Measurements from ENCODE around the gene USH1C.

The USH1C gene

DNA sequence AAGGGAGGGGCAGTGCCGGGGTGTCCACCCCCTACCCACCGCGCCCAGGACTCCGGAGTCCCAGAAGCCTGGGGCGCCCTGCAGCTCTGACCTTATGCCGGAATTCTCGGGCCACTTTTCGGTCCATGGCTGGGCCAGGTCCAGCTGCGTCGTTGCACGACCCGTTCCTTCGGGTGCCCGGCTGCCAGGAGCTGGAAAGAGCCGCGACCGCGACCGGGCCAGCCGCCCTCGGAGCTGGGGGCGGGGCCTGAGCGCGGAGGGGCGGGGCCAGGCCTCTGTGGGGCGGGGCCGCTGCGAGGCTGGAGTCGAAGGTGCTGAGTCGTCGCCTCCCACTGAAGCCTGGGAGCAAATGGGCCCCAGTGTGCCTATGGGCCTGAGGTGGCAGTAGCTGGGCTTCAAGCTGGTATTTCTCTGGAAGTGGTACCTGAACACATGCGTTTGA, at the start of gene USH1C:
TSS of gene USH1C (minus strand) at position 236 of the 442 bp plus-strand sequence. CDS start at position 127, 109 bp downstream.
- in situ Hi-C loops (cut with HindIII; ENCODE audit: low sequenced_read_pairs): no loop called here

DNA sequence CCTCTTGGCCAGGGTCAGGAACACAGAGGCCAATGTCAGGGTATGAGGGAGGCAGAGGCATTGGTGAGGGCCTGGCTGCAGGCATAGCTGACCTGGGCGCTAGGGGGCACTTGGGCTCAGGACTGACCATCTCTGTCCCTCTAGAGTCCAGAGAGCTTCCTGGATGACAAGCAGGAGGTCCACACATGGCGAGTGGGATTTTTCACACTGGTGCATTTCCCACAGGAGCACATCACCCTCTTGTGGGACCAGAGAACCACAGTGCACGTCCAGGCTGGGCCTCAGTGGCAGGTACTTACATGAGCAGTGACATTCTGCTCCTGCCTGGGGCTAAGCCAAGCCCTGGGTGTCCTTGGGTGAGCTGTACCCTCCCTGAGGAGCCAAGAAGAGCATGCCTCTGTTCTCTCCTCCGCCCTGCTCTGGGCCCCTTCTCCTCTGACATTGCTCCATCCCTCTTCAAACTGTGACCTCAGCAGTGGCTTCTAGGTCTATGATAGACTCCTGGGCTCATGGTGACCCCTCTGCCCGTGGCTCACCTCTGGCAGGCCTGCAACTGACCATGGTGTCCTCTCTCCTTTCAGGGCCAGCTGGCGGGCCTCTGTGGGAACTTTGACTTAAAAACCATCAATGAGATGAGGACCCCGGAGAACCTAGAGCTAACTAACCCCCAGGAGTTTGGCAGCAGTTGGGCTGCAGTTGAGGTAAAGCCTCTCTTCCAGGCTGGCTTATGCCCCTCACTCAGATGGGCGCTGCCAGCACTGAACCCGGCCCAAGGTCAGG, 49.4 kb upstream of the USH1C start:
- in situ Hi-C loops (cut with HindIII; ENCODE audit: low sequenced_read_pairs): no loop called here

DNA sequence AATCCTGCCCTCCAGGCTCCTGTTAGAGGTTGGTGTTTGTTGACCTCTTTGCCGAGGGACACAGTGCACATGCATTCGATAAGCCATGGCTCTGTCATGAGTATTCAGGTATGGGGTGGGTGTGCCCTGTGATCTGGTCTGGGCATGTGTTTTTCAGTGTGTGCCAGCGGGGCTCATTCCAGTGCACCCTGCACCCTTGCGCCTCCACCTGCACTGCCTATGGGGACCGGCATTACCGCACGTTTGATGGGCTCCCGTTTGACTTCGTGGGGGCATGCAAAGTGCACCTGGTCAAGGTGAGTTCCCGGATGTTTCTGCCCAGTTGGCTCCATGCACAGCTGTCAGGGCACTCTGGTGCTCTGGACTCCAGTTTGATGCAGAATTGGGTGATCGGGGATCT, 47.1 kb upstream of the USH1C start:
- in situ Hi-C loops (cut with HindIII; ENCODE audit: low sequenced_read_pairs): no loop called here

DNA sequence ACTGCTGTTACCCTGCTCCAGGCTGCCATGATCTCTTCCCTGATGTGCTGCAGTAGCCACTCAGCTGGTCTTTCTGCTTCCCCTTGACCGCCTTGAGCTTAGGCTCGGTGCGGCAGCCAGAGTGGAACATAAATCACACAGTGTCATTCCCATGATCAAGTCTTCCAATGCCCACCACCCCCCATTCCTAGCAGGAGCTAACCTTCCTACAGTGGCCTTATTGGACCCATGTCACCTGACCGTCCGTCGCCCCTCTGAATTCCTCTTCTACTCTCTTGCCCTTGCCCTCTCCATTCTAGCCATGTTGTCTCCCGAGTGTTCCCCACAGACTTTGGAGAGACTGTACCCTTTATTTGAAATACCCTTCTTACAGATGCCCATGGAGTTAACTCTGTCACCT, 46.2 kb upstream of the USH1C start:
- in situ Hi-C loops (cut with HindIII; ENCODE audit: low sequenced_read_pairs): no loop called here

DNA sequence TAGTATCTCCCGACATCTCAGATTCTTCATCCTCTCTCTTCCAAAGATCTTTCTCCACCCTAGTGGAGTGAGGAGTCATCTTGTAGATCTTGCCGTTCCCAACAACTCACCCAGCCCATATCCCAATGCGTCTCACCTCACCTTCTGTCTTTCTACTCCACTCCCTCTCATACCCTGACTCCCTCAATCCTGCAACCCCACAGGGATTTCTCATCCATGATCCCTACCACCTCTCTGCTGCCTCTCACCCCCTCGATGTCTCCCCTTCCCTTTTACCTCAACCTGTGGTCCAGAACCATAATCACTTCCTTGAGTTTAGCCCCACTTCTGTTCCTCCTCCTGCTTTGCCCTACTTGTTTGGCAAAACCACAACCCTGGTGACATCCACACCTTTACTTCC, 44.5 kb upstream of the USH1C start:
- in situ Hi-C loops (cut with HindIII; ENCODE audit: low sequenced_read_pairs): no loop called here

DNA sequence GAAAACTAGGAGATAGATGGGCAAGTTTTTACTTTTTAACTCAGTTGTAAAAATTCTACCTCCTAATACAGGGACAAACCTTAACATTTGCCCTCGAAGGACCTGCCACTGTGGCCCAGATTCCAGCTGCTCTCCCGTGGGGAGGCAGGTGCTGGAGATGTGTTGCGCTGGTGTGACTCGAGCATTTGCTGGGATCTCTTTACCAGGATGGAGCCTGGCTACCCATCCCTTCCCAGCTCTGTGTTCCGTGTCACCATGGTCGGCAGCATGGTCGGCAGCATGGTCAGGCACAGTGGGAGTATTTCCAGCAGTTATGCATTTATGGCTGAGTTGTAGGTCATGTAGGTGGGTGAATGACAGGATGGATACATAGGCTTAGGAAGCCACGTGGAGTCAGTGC, 44.0 kb upstream of the USH1C start:
- in situ Hi-C loops (cut with HindIII; ENCODE audit: low sequenced_read_pairs): no loop called here

DNA sequence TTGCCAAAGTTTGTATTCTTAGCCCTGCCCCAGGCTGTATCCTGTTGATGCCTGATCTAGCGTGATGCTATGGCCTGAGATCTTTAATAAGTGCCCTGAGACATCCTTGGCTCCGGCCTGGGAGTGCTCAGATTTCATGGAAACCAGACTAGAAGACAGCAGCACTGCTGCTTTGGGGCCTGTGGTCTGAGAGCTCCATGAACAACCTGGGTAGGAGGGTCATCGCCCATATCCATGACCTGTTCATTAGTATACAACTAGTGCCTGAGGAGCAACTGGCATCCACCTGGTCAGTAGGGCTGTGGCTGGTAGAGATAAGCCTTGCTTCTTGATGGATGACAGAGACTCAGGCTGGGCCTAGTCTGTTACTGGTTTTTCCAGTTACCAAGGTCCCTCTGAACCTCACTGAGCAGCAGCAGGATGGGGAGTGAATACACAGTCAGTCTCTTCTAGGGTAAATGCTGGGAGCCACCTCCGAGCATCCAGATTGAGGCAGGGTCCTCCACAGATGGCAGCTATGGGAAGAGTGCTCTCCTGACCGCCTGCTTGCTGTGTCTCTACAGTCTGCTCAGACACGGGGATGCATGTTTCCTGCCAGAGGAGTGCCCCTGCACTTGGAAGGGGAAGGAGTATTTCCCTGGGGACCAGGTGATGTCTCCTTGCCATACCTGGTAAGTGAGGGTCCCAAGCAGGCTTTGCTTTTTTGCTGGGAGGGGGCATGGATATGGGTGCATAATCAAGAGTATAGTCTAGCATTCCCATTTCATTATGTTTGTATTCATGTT, 41.9 kb upstream of the USH1C start:
- in situ Hi-C loops (cut with HindIII; ENCODE audit: low sequenced_read_pairs): no loop called here

DNA sequence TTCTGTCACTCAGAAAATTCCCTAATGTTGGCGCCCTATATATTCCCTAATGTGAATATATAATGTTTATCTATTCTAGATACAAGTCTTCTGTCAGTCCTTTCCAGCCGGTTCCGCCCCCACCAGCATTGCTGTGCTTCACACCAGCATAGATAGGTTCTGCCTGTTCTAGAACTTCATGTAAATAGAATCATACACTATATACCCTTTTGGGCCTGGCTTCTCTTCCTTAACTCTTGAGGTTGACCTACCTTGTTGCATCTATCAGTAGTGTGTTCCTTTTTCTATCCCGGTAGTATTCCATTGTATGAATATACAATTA, 37.5 kb upstream of the USH1C start:
- in situ Hi-C loops (cut with HindIII; ENCODE audit: low sequenced_read_pairs): no loop called here

DNA sequence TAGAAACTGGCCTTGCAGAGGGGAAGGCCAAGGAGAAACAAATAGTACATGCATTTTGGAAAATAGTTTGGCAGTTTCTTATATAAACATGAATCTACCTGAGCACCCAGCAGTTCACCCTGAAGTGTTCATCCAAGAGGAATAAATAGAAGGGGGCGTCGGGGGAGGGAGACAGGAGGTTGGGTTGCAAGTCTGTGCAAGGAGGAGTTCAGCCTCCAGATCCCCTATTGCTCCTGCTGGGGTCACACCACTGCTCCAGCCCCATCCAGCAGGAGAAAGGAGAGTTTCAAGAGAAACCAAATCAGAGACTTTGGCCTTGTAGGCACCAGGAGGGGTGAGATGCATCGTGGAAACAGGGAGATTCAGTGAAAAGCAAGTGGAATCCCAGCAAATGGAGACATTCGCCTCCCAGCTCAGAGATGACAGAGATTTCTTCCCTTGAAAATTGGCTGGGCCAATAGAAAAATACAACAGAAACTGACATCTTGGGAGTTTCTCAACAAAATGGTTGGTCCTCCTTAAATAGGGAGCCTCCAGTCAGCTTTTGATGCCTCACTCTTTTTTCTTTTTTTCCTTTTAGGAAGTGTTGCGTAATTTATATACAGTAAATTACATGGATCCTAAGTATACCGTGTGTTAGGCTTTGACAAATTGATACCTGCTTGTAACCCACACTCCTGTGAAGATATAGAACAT, 37.0 kb upstream of the USH1C start:
- in situ Hi-C loops (cut with HindIII; ENCODE audit: low sequenced_read_pairs): no loop called here

DNA sequence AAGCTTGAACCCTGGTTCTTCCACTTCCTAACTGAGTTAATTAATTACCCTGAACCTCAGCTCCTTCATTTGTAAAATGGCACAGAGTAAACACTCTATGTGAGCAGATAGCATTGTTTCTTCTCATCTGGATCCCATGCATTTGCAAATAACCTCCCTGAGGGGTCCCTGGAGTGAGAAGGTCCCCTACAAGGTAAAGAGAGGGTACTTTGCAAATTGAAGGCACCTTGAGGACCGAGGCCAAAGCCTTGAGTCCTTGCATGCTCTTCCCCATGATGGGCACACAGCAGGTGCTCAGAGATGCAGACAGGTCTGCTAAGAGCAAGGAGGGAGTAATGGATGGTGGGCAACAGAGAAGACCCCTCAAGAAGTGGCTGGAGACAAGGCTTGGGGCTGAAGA, 36.1 kb upstream of the USH1C start:
- in situ Hi-C loops (cut with HindIII; ENCODE audit: low sequenced_read_pairs): no loop called here

DNA sequence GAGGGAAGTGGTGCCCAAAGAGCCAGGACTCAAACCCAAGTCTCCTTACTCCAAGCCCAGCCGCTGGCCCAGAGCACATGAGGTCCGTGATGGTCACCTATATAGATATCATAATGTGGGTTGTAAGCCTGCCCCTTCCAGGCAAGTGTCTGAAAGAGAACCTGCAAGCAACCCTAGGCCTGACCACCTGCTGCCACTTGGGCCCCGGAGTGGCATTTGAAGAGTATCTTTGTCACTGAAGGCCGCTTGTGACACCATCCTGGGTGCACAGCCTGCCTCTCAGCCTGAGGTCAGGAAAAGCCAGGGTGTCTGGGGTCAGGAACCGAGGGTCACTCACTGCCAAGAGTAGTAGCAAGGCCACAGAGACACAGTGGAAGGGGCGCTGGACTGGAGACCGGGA, 35.2 kb upstream of the USH1C start:
- in situ Hi-C loops (cut with HindIII; ENCODE audit: low sequenced_read_pairs): no loop called here

DNA sequence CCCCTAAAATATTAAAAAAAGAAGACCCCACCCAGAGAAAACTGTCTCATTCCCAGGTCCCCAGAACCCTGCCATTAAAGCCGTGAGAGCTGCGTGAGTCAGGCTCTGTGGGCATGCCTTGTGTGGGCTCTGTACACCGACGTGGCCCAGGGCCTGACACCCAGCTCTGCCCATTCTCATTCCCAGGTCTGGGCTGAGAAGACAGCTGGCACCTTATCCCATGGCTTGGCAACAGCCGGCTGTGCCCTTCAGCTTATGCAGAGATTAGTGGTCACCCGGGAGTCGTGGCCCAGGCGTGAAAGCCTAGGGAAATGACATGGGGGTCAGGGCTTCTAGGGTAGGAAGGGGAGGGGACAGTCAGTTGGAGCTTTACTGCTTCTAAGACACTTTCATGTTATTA, 34.7 kb upstream of the USH1C start:
- in situ Hi-C loops (cut with HindIII; ENCODE audit: low sequenced_read_pairs): no loop called here

DNA sequence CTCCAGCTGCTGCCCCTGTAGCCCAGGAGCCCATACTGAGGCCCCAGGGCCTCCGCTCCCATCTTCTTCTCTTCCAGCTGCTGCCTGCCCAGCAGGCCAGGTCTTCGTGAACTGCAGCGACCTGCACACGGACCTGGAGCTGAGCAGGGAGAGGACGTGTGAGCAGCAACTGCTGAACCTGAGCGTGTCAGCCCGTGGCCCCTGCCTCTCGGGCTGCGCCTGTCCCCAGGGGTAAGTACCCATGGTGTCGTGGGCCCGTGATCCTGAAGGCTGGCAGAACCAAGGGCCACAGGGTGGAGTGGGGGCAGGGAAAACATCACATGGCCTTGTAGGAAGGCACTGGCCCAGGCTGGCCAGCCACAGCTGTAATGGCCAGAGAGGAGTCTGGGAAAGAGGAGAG, 34.1 kb upstream of the USH1C start:
- in situ Hi-C loops (cut with HindIII; ENCODE audit: low sequenced_read_pairs): no loop called here

DNA sequence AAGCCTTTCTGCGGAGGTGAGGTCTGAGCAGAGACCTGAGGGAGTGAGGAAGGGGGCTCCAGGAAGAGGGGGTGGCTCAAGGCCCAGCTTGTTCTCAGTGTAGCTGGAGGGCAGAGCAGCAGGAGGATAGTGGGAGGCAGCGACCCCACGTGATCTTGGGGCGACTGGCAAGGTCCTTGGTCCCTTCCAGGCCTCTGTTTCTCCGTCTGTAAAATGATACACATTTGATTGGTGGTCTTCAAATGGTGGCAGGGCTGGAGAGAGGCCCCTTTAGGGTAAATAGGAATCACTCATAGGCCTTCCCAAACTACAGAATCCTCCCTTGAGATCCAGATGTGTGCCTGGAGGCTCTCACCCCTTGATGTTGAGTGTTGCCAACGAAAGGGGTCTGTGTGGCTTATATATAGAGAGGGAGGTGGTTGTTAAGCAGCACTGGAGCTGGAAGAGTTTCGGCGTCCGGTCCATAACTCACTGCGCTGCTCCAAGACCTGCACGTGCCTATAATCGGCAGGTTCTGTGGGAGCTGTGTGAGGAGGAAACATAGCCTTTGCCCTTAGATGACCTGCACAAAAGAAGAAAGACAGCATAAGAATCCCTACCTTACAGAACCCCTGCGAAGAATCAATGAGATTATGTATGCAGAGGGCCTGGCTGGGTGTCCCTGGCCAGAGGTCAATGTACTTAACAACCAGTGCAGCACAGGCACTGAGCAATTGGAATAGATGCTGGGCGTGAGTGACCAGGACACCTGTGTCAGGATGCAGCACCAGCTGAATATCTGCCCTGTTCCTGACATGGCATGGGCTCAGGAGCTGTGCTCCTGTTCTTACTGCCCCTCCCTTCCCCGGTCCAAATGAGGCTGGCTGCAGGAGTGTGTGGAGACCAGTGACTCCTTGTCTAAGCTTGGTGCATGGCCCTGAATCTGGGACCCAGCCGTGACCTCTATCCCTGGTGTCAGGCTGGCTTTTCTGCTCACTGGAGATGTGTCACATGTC, 31.5 kb upstream of the USH1C start:
- in situ Hi-C loops (cut with HindIII; ENCODE audit: low sequenced_read_pairs): no loop called here

DNA sequence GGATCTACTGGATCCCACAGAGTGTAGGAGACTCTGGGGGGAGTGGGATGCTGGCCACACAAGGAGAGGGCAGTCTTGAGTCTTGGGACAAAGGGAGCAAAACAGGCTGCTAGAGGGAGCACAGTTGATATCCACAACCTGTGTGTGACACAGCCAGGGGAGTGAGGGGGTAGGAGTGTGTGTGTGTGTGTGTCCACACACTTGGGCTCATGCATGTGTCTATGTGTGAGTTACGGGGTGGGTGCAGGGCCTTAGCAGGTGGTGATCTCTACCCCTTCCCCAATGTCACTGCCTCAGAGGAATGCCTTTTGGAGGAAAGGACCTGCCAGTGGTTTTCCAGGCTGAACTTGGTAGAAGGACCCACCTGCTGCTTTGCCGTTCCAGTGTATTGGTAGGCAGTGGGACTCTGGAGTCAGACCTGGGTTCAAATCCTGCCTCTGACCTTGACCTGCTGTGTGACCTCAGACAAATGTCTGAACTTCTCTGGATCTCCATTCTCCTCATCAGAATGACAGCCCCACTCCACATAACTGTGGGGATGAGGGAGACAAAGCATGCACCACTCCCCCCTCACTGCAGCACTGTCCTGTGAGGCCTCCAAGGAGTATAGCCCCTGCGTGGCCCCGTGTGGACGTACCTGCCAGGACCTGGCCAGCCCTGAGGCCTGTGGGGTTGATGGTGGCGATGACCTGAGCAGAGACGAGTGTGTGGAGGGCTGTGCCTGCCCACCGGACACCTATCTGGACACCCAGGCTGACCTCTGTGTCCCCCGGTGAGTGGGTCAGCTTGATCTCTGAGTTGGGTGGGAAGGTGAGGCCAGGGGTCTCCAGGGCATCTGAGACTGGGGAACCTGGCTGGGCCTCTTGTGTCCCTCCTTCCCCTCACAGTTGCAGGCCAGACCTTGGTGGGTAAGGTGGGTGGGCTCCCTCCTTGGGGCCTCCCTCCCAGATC, 30.2 kb upstream of the USH1C start:
- in situ Hi-C loops (cut with HindIII; ENCODE audit: low sequenced_read_pairs): no loop called here

DNA sequence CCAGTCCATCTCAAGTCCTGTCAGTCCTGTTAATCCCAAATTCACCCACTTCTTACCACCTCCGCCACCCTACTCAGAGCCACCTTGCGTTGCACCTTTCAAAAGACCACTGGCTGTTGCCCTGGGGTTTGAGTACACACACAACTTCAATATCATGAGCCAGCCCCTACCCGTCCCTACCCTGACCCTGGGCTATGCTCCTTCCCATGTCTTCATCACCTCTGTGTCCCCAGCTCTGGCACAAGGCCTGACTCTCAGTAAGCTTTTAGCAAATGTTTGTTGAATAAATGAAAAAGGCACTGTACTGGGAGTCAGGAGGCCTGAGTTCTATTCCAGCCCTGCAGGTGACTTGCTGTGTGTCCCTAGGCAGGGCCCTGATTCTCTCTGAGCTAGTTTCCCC, 29.3 kb upstream of the USH1C start:
- in situ Hi-C loops (cut with HindIII; ENCODE audit: low sequenced_read_pairs): no loop called here

DNA sequence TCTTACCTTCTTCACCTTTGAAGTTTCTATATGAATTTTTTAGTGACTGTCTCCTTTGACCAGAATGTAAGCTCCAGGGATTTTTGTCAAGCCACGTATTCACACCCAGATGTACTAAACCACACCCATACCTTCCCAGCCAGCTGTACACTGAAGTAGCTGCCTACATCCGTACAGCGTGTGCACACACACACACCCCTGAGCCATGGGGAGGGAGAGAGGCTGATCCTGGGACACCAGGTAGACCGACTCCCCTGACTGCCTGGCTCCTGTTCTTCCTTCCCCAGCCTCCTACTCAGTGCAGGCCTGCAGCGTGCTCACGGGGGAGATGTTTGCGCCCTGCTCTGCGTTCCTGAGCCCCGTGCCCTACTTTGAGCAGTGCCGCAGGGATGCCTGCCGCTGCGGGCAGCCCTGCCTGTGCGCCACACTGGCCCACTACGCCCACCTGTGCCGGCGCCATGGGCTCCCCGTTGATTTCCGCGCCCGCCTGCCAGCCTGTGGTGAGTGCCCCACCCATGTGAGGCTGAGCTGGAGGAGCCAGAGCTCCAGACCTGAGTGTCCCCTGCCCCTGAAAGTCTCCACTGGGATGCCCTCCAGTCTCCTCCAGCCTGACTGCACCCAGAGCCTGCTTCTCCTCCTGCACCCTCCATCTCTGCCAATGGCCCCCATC, 28.7 kb upstream of the USH1C start:
- in situ Hi-C loops (cut with HindIII; ENCODE audit: low sequenced_read_pairs): no loop called here

DNA sequence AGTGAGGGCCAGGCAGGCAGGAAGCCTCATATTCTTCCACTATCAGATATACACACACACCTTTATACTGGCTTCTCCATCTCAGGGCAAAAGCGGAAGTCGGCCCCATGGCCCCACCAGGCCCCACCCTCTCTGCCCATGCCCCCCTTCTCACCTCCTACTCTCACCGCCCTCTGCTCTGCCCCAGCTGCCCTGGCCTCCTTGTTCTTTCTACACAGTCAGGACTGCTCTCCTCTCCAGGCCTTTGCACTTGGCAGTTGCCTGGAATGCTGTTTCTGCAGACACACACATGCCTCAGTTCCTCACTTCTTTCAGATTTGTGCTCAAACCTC, 28.1 kb upstream of the USH1C start:
- in situ Hi-C loops (cut with HindIII; ENCODE audit: low sequenced_read_pairs): no loop called here

All from endothelial cell of hepatic sinusoid (primary cell).